SH-SY5Y (cell line): ENCODE results near the gene SGMS1.

Experiments used
- GATA2 ChIP-seq: IDR thresholded peaks from 2 replicates; pipeline ENCODE4 v1.6.1; 2011; ENCODE audit warnings: mild to moderate bottlenecking, low read depth, low read length
- GATA3 ChIP-seq: IDR thresholded peaks from 2 replicates; pipeline ENCODE4 v1.6.1; 2011; ENCODE audit warnings: low read depth, mild to moderate bottlenecking, low read length, moderate library complexity

The SGMS1 gene

GRCh38 chr10:50614444-50615137 is 9.2 kb downstream of the SGMS1 start:
- peak; percentile 61; the same call in 1 of the 2 replicates for TF ChIP-seq GATA2
- TF ChIP-seq GATA3, result no peak

GRCh38 chr10:50613726-50614443 is 9.9 kb downstream of the SGMS1 start:
- TF ChIP-seq GATA2 (no peak), GATA3 (no peak)

GRCh38 chr10:50613150-50613549 is 10.6 kb downstream of the SGMS1 start:
- TF ChIP-seq GATA3, result no peak
- no peak for TF ChIP-seq GATA2

- no peak for TF ChIP-seq GATA3
- TF ChIP-seq GATA2, result no peak
These were observed 13.4 kb downstream of the SGMS1 start for GRCh38 chr10:50610368-50610767.

GRCh38 chr10:50607356-50607925 is 16.3 kb downstream of the SGMS1 start:
- TF ChIP-seq GATA3 (no peak), GATA2 (no peak)

- no peak for TF ChIP-seq GATA2
These were observed 17.8 kb downstream of the SGMS1 start for GRCh38 chr10:50605951-50606270.

GRCh38 chr10:50605269-50605950 is 18.3 kb downstream of the SGMS1 start:
- TF ChIP-seq GATA3 (no peak), GATA2 (no peak)

- TF ChIP-seq GATA3 (no peak), GATA2 (no peak)
These were observed 18.9 kb downstream of the SGMS1 start for GRCh38 chr10:50604809-50605208.

GRCh38 chr10:50604049-50604640 is 19.6 kb downstream of the SGMS1 start:
- TF ChIP-seq GATA3, result no peak
- TF ChIP-seq GATA2, result no peak

- TF ChIP-seq GATA3 (no peak), GATA2 (no peak)
These were observed 20.5 kb downstream of the SGMS1 start for GRCh38 chr10:50603151-50603850.

- TF ChIP-seq GATA2 (no peak), GATA3 (no peak)
These were observed 21.8 kb downstream of the SGMS1 start for GRCh38 chr10:50601974-50602373.

- TF ChIP-seq GATA2, result no peak
- TF ChIP-seq GATA3, result no peak
These were observed 22.8 kb downstream of the SGMS1 start for GRCh38 chr10:50600831-50601477.

GRCh38 chr10:50600286-50600685 is 23.5 kb downstream of the SGMS1 start:
- no peak for TF ChIP-seq GATA3
- no peak for TF ChIP-seq GATA2
